ENCODE measurements around the gene OR11A1. TPM values are rescaled to one million over a fixed set of nuclear protein-coding genes. Genes with fewer than 3 reads are reported as not detected.

OR11A1 gene
- total RNA-seq, 1 donor from 2014 or later, result not detected

GRCh38 chr6:29399525-29399924 lies 57.3 kb downstream of the OR11A1 start:
- DNase-seq (ENCODE audit: low read depth in 2 of 2), result no peak

- DNase-seq (ENCODE audit: low read depth in 2 of 2), result no peak
Observed at GRCh38 chr6:29395331-29395730, 61.5 kb downstream of the OR11A1 start, which contains the start of gene OR12D2. TSS of gene OR12D2 (plus strand) at chr6:29395631. CDS start at chr6:29396700, 1,069 bp downstream.

- no peak for DNase-seq (ENCODE audit: low read depth in 2 of 2)
Observed at GRCh38 chr6:29388533-29388932, 68.3 kb downstream of the OR11A1 start.

GRCh38 chr6:29376003-29376402 lies 80.9 kb downstream of the OR11A1 start:
- DNase-seq (ENCODE audit: low read depth in 2 of 2), result peak; percentile 44 to 63

Other genes starting within 250 kb of the OR11A1 start
- gene OR14J1, start 155.4 kb downstream of the OR11A1 start, total RNA-seq, result not detected in 2 replicates
- not detected in 2 replicates for gene OR5V1, start 88.2 kb downstream of the OR11A1 start, total RNA-seq
- gene OR12D3, start 81.8 kb downstream of the OR11A1 start, total RNA-seq, result not detected in 2 replicates
- not detected in 2 replicates for gene OR12D2, start 61.4 kb downstream of the OR11A1 start, total RNA-seq
- not detected in 2 replicates for gene OR12D1, start 42.1 kb downstream of the OR11A1 start, total RNA-seq
- gene OR10C1, start 17.8 kb downstream of the OR11A1 start, total RNA-seq, result not detected in 2 replicates
- gene OR2H1, start 84 bp upstream of the OR11A1 start, total RNA-seq, result not detected in 2 replicates
- not detected in 2 replicates for gene MAS1L, start 30.9 kb upstream of the OR11A1 start, total RNA-seq
- gene UBD, start 102.7 kb upstream of the OR11A1 start, total RNA-seq, result 29.2 and 39.0 TPM in 2 replicates
- gene OR2H2, start 128.1 kb upstream of the OR11A1 start, total RNA-seq, result not detected in 2 replicates
- 1.7 and 4.0 TPM in 2 replicates for gene GABBR1, start 176.1 kb upstream of the OR11A1 start, total RNA-seq
- not detected in 2 replicates for gene MOG, start 200.0 kb upstream of the OR11A1 start, total RNA-seq
- gene ZFP57, start 224.1 kb upstream of the OR11A1 start, total RNA-seq, result 1.4 TPM in 1 of 2 replicates, not detected in the other

Data from lung microvascular endothelial cell (primary cell).